Naive thymus-derived CD4-positive, alpha-beta T cell (primary cell): ENCODE data around the gene ZMYM1. TPM values are rescaled to one million over a fixed set of nuclear protein-coding genes. Genes with fewer than 3 reads are reported as not detected.

ENCODE experiments used
- ATAC-seq: fragments of 150-1000 bp; cut with Tn5 transposase; 2 replicates; pipeline ENCODE4 v1.10.0; 2021; ENCODE audit warnings: mild to moderate bottlenecking, moderate library complexity
- CTCF ChIA-PET: fragments of 350-600 bp; sonication (Branson Sonifier 250); formaldehyde crosslinking; loops from one replicate; lab custom pipeline; 2021; ENCODE audit warnings: antibody characterized with exemption; lab: Charles Lee
- POLR2A ChIA-PET: fragments of 350-600 bp; sonication (Branson Sonifier 250); formaldehyde crosslinking; loops from one replicate; lab custom pipeline; 2021; ENCODE audit warnings: antibody characterized with exemption, inconsistent platforms; lab: Charles Lee
- DNase-seq, 9 donors: peaks; one replicate each; pipeline versions ENCODE4 v3.0.0 to v3.0.0-alpha.2; 2020 to 2022; ENCODE audit warnings: mixed read lengths in 1 of 9
- H3K27ac ChIP-seq: one replicate; pipeline ENCODE4 v1.7.0; 2013; ENCODE audit warnings: mild to moderate bottlenecking, low read depth, low read length, moderate library complexity
- H3K27me3 ChIP-seq, 2 donors: one replicate each; pipeline ENCODE4 v1.7.0; 2013; ENCODE audit warnings: low read length in 2 of 2, mild to moderate bottlenecking in 2 of 2, moderate library complexity in 2 of 2; ENCODE audit not compliant: control insufficient read depth in 2 of 2, insufficient read depth in 2 of 2
- H3K36me3 ChIP-seq, 3 experiments: 1 replicate in 2 of 3; 2 replicates in 1 of 3; pipeline ENCODE4 v1.7.0; 2013; ENCODE audit warnings: low read length in 3 of 3, mild to moderate bottlenecking in 3 of 3, moderate library complexity in 1 of 3; ENCODE audit not compliant: insufficient read depth in 3 of 3, control insufficient read depth in 2 of 3
- H3K4me1 ChIP-seq, 2 donors: one replicate each; pipeline ENCODE4 v1.7.0; 2013; ENCODE audit warnings: low read length in 2 of 2, mild to moderate bottlenecking in 2 of 2, moderate library complexity in 1 of 2; ENCODE audit not compliant: control insufficient read depth in 2 of 2, insufficient read depth in 2 of 2
- H3K4me3 ChIP-seq: 2 replicates; pipeline ENCODE4 v1.7.0; 2013; ENCODE audit warnings: mild to moderate bottlenecking, low read length
- H3K9me3 ChIP-seq, 3 experiments: 1 replicate in 2 of 3; 2 replicates in 1 of 3; pipeline ENCODE4 v1.7.0; 2013; ENCODE audit warnings: low read length in 3 of 3; ENCODE audit not compliant: control insufficient read depth in 2 of 3
- H3K27ac Mint-ChIP-seq, 9 donors: one replicate each; pipeline ENCODE4 v1.8.0; 2020 to 2022; ENCODE audit warnings: mixed read lengths in 9 of 9, mild to moderate bottlenecking in 8 of 9, moderate library complexity in 5 of 9, inconsistent platforms in 2 of 9
- H3K27me3 Mint-ChIP-seq, 5 donors: one replicate each; pipeline ENCODE4 v1.8.0; 2021 to 2022; ENCODE audit warnings: mixed read lengths in 5 of 5, mild to moderate bottlenecking in 1 of 5
- H3K36me3 Mint-ChIP-seq, 5 donors: one replicate each; pipeline ENCODE4 v1.8.0; 2020 to 2022; ENCODE audit warnings: mixed read lengths in 5 of 5, mild to moderate bottlenecking in 3 of 5, inconsistent platforms in 1 of 5
- H3K4me1 Mint-ChIP-seq, 7 donors: one replicate each; pipeline ENCODE4 v1.8.0; 2020 to 2022; ENCODE audit warnings: mixed read lengths in 7 of 7, mild to moderate bottlenecking in 3 of 7, inconsistent platforms in 1 of 7
- H3K4me3 Mint-ChIP-seq, 10 donors: one replicate each; pipeline ENCODE4 v1.8.0; 2020 to 2022; ENCODE audit warnings: mild to moderate bottlenecking in 10 of 10, mixed read lengths in 10 of 10, moderate library complexity in 6 of 10, inconsistent platforms in 2 of 10
- H3K9me3 Mint-ChIP-seq, 11 donors: one replicate each; pipeline ENCODE4 v1.8.0; 2020 to 2022; ENCODE audit warnings: mixed read lengths in 11 of 11, mild to moderate bottlenecking in 4 of 11, inconsistent platforms in 1 of 11, moderate library complexity in 1 of 11
- intact Hi-C, 2 donors: fragments of 100-400 bp; cut with micrococcal nuclease; formaldehyde crosslinking; loops; one replicate each; pipeline ENCODE4 v1.15.1; 2023
- polyA plus RNA-seq, 2 donors: library from polyadenylated mRNA; unstranded; fragments of 300-500 nt; fragmentation: Illumina TruSeq; gene quantifications; one replicate each; pipeline ENCODE4 v1.2.3, GENCODE V29; 2021
- total RNA-seq, 6 experiments: library from RNA in 5 of 6; stranded (reverse) in 5 of 6; gene quantifications; 1 replicate in 5 of 6; 2 replicates in 1 of 6; pipeline ENCODE4 v1.2.3 and lab custom pipeline; 2021 to 2026

Gene ZMYM1
- total and polyA plus RNA-seq, 7 experiments from 2014 or later, result 11.8 to 21.2 (median 15.5) TPM

DNA sequence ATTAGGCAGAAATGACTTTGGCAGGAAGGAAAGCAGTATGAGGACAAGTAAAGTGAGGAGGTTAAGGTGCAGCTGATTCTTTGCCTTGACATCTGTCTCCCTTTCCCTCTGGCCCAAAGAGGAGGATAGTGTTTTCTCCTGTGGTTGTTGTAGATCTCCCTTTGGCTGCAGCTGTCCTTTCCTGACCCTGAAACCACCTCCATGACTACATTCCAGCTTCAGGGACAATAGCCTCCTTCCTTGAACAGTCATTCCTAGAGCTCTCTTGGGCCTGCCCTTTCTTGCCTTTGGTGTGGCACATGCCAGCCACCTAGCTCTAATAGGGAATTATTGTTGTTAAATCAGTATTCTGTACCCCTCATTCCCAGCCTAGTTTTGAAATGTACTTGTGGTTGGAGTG lies 6.2 kb downstream of the ZMYM1 start:
- DNase-seq, result no peak
- H3K27me3 ChIP-seq, result no peaks in the 10 kb centered on the region
- intact Hi-C loops, result no loop called here
- no peak for ATAC-seq
- H3K27me3 Mint-ChIP-seq, result no peaks in the 10 kb centered on the region
- no peak overlapping the region for H3K27ac ChIP-seq
- H3K4me3 Mint-ChIP-seq, result no peak overlapping the region
- H3K36me3 Mint-ChIP-seq, result peaks cover 0 to 27% (median 5%) of the 10 kb centered on the region in 5 donors
- H3K4me3 ChIP-seq, result no peak overlapping the region
- ChIA-PET CTCF (no interaction called here), POLR2A (no interaction called here)
- no peaks in the 10 kb centered on the region for H3K9me3 Mint-ChIP-seq
- H3K36me3 ChIP-seq, result peaks cover 0 to 4% (median 0%) of the 10 kb centered on the region in 3 experiments
- H3K4me1 Mint-ChIP-seq, result peaks cover 7 to 53% (median 50%) of the 10 kb centered on the region in 7 donors
- H3K27ac Mint-ChIP-seq, result peak overlapping the region in 2 of 9 donors; percentile 44 to 57
- H3K4me1 ChIP-seq, result peaks cover under 1% of the 10 kb centered on the region in 2 donors
- no peaks in the 10 kb centered on the region for H3K9me3 ChIP-seq

DNA sequence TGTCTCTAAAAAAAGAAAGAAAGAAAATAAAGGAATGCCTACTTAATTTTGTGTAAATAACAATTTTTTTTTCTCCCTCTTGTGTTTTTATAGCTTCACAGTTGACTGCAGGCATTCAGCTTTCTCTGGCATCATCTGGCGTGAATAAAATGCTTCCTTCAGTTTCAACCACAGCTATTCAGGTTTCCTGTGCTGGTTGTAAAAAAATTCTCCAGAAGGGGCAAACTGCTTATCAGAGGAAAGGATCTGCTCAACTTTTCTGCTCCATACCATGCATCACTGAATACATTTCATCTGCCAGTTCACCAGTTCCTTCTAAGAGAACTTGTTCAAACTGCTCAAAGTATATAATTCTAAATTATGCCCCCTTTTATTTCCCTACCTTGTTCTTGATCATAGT lies 18.0 kb downstream of the ZMYM1 start:
- DNase-seq (no peak), ATAC-seq (no peak)
- peak overlapping the region in 2 of 9 donors; percentile 41 to 63 for H3K27ac Mint-ChIP-seq
- Histone ChIP-seq H3K9me3 (no peaks in the 10 kb centered on the region), H3K4me3 (no peak overlapping the region), H3K27me3 (no peaks in the 10 kb centered on the region), H3K4me1 (no peaks in the 10 kb centered on the region), H3K27ac (no peak overlapping the region), H3K36me3 (peaks cover 0 to 39% (median 3%) of the 10 kb centered on the region in 3 experiments)
- intact Hi-C loops, result no loop called here
- H3K4me3 Mint-ChIP-seq, result no peak overlapping the region
- H3K9me3 Mint-ChIP-seq, result no peaks in the 10 kb centered on the region
- H3K4me1 Mint-ChIP-seq, result peaks cover 0 to 9% (median 0%) of the 10 kb centered on the region in 7 donors
- ChIA-PET CTCF (interaction anchor here (0.5 kb wide), 1 partner anchor 1291 kb away, joined by 5 read pairs; no protein-coding TSS in a partner anchor), POLR2A (no interaction called here)
- H3K27me3 Mint-ChIP-seq, result no peaks in the 10 kb centered on the region
- H3K36me3 Mint-ChIP-seq, result peaks cover 4 to 38% (median 16%) of the 10 kb centered on the region in 5 donors

DNA sequence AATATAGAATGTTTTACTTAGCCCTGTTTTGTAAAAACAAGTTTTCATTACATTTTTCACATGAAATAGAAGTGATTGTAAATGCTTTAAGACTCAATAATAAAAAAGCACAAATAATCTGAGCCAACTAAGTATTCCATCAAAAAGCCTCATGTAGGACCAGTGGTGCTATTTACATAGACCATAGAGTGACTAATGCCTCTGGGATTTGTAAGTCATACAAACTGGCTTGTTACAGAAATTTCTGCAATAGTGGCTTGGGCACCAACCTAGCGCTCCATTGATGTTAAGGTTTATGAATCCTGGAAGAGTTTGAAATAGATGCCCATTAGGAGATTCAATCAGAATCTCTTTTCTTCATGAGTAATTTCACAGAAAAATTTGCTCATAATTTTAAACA lies 31.9 kb downstream of the ZMYM1 start:
- intact Hi-C loops, result no loop called here
- H3K27me3 Mint-ChIP-seq, result no peaks in the 10 kb centered on the region
- H3K36me3 ChIP-seq, result peaks cover 0 to 10% (median under 1%) of the 10 kb centered on the region in 3 experiments
- ATAC-seq (no peak), DNase-seq (no peak)
- H3K36me3 Mint-ChIP-seq, result peaks cover 0 to 40% (median 26%) of the 10 kb centered on the region in 5 donors
- peaks cover 0 to 2% (median 0%) of the 10 kb centered on the region in 11 donors for H3K9me3 Mint-ChIP-seq
- H3K4me3 Mint-ChIP-seq, result no peak overlapping the region
- CTCF ChIA-PET, result no interaction called here
- H3K27me3 ChIP-seq, result no peaks in the 10 kb centered on the region
- peaks cover 0 to 10% (median 8%) of the 10 kb centered on the region in 7 donors for H3K4me1 Mint-ChIP-seq
- H3K27ac ChIP-seq, result no peak overlapping the region
- H3K4me1 ChIP-seq, result peaks cover 0 to 4% of the 10 kb centered on the region in 2 donors
- no peak overlapping the region for H3K4me3 ChIP-seq
- no peak overlapping the region for H3K27ac Mint-ChIP-seq
- POLR2A ChIA-PET, result interaction anchor here (0.6 kb wide), 1 partner anchor 191 kb away, joined by 4 read pairs; no protein-coding TSS in a partner anchor
- no peaks in the 10 kb centered on the region for H3K9me3 ChIP-seq

DNA sequence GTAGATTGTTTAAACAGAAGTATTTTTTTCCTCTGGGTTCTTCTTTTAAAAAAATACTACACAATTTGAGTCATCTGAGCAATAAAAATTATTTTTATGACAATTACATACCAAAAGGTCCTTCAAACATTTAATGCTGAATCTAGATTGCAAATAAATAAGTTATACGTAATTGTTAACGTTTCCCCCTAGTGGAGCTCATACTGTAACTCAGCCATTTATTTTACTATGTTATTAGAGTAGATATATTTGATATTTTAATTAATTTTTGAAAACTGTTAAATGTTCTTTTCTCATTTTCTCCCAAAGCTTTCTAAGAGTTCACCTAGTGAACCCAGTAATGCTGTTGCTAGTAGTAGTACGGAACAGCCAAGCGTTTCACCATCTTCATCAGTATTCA lies 33.5 kb downstream of the ZMYM1 start:
- Histone ChIP-seq H3K36me3 (peaks cover 0 to 10% (median 0%) of the 10 kb centered on the region in 3 experiments), H3K27me3 (no peaks in the 10 kb centered on the region), H3K4me1 (peaks cover 0 to 5% of the 10 kb centered on the region in 2 donors), H3K27ac (no peak overlapping the region), H3K4me3 (no peak overlapping the region), H3K9me3 (no peaks in the 10 kb centered on the region)
- Mint-ChIP-seq H3K4me1 (peaks cover 0 to 11% (median 8%) of the 10 kb centered on the region in 7 donors), H3K9me3 (peaks cover 0 to 2% (median 0%) of the 10 kb centered on the region in 11 donors), H3K27me3 (no peaks in the 10 kb centered on the region), H3K27ac (no peak overlapping the region), H3K4me3 (no peak overlapping the region), H3K36me3 (peaks cover 0 to 40% (median 30%) of the 10 kb centered on the region in 5 donors)
- ChIA-PET CTCF (no interaction called here), POLR2A (no interaction called here)
- intact Hi-C loops, result no loop called here
- ATAC-seq (no peak), DNase-seq (no peak)

DNA sequence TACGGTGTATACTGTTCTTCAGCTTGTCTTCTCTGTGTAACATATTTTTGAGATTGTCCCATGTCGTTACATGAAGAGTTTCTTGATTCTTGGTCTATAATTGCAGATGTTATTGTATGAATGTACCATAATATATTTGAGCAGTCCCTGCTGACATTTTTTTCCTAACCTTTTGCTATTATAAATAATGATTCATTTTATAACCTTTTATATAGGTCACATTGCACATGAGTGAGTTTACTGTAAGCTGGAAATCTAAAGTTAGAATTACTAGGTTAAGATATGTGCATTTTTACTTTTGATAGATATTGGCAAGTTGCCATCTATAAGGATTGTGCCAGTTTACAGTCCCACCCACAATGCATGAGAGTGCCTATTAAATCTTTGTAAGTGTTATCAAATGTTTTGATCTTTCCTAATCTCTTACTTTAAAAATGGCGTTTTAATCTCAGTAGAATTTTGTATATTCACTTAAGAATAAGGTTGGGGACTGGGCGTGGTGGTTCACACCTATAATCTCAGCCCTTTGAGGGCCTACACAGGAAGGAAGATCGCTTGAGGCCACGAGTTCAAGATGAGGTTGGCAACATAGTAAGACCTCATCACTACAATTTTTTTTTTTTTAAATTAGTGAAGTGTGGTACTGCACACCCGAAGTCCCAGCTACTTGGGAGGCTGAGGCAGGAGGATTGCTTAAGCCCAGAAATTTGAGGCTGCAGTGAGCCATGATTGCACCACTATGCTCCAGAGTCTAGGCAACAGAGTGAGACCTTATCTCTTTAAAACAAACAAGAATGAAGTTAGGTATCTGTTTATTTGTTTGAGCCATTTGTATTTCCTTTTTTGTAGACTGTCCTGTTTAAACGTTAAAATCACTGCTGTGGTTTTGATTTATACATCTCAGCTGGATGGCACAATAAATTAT lies 36.5 kb downstream of the ZMYM1 start:
- intact Hi-C loops, result no loop called here
- Histone ChIP-seq H3K27me3 (no peaks in the 10 kb centered on the region), H3K4me3 (no peak overlapping the region), H3K9me3 (no peaks in the 10 kb centered on the region), H3K4me1 (peaks cover 0 to 5% of the 10 kb centered on the region in 2 donors), H3K27ac (no peak overlapping the region), H3K36me3 (peaks cover 0 to 6% (median 0%) of the 10 kb centered on the region in 3 experiments)
- no peak for DNase-seq
- H3K9me3 Mint-ChIP-seq, result peaks cover 0 to 2% (median 0%) of the 10 kb centered on the region in 11 donors
- ATAC-seq, result peak; percentile 53
- peaks cover 5 to 19% (median 9%) of the 10 kb centered on the region in 7 donors for H3K4me1 Mint-ChIP-seq
- H3K27ac Mint-ChIP-seq, result no peak overlapping the region
- H3K36me3 Mint-ChIP-seq, result peaks cover 0 to 39% (median 30%) of the 10 kb centered on the region in 5 donors
- H3K27me3 Mint-ChIP-seq, result peaks cover 2 to 10% (median 6%) of the 10 kb centered on the region in 5 donors
- ChIA-PET CTCF (interaction anchor here (0.5 kb wide), 1 partner anchor 356 kb away, joined by 4 read pairs; no protein-coding TSS in a partner anchor), POLR2A (no interaction called here)
- H3K4me3 Mint-ChIP-seq, result no peak overlapping the region

DNA sequence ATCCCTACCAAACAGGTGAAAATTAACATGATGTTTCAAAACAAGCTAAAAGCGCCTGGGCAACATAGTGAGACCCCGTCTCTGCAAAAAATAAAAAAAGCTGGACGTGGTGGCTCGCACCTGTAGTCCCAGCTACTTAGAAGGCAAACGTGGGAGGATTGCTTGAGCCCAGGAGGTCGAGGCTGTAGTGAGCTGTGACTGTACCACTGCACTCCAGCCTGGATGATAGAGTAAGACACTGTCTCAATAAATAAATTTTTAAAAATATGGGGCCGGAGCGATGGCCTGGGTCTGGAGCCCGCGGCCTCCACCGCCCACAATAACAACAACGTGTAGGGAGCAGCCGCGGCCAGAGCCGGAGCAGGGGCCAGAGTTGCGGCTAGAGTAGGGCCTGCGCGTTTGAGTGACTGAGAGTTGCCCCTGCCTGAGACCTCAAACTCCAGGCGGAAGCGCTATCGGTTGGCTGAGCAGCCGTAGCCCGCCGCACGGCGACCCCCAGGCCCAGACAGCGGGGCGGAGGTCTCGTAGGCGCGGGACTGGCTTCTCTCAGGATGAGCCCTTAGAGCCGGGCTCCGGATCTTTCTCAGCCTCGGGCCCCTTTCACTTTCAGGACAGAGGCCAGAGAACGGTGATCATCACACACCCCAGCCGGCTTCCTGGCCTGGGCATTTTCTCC lies 41.4 kb downstream of the ZMYM1 start:
- Histone ChIP-seq H3K36me3 (no peaks in the 10 kb centered on the region), H3K9me3 (no peaks in the 10 kb centered on the region), H3K27ac (no peak overlapping the region), H3K27me3 (no peaks in the 10 kb centered on the region), H3K4me1 (peaks cover 0 to 5% of the 10 kb centered on the region in 2 donors), H3K4me3 (no peak overlapping the region)
- Mint-ChIP-seq H3K9me3 (peaks cover 0 to 7% (median 3%) of the 10 kb centered on the region in 11 donors), H3K4me3 (peak overlapping the region in 6 of 10 donors; percentile 3 to 42 (median 20)), H3K27ac (no peak overlapping the region), H3K4me1 (peaks cover 4 to 17% (median 5%) of the 10 kb centered on the region in 7 donors), H3K36me3 (peaks cover 0 to 14% (median 8%) of the 10 kb centered on the region in 5 donors), H3K27me3 (peaks cover 8 to 22% (median 11%) of the 10 kb centered on the region in 5 donors)
- ChIA-PET CTCF (no interaction called here), POLR2A (interaction anchor here (0.6 to 0.7 kb wide), 2 partner anchors 61 to 780 kb away, joined by 3 to 4 read pairs; no protein-coding TSS in a partner anchor)
- intact Hi-C loops, result no loop called here
- ATAC-seq (peak; percentile 32), DNase-seq (no peak)
